ENCODE results near the gene LIPT2.

- TF ChIP-seq, protein P1, sequence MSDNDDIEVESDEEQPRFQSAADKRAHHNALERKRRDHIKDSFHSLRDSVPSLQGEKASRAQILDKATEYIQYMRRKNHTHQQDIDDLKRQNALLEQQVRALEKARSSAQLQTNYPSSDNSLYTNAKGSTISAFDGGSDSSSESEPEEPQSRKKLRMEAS (IDR thresholded peaks at IDR 0.05; ENCODE audit: low read depth, low read length) = no peak
- TF ChIP-seq, protein P2, sequence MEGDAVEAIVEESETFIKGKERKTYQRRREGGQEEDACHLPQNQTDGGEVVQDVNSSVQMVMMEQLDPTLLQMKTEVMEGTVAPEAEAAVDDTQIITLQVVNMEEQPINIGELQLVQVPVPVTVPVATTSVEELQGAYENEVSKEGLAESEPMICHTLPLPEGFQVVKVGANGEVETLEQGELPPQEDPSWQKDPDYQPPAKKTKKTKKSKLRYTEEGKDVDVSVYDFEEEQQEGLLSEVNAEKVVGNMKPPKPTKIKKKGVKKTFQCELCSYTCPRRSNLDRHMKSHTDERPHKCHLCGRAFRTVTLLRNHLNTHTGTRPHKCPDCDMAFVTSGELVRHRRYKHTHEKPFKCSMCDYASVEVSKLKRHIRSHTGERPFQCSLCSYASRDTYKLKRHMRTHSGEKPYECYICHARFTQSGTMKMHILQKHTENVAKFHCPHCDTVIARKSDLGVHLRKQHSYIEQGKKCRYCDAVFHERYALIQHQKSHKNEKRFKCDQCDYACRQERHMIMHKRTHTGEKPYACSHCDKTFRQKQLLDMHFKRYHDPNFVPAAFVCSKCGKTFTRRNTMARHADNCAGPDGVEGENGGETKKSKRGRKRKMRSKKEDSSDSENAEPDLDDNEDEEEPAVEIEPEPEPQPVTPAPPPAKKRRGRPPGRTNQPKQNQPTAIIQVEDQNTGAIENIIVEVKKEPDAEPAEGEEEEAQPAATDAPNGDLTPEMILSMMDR (IDR thresholded peaks at IDR 0.05; ENCODE audit: low read depth, low read length) = no peak
Measured at GRCh38 chr11:74493791-74494630, 487 bp upstream of the LIPT2 start.

All from NB4 (cell line).